Erythroblast (primary cell): ENCODE results near the gene SYT8.

Experiments used
- GATA1 ChIP-seq: IDR thresholded peaks from 2 replicates; pipeline ENCODE4 v1.6.1; 2011; ENCODE audit warnings: low read depth, mild to moderate bottlenecking, control low read depth, low read length, moderate library complexity
- POLR2A ChIP-seq: IDR thresholded peaks from 2 replicates; pipeline ENCODE4 v1.6.1; 2011; ENCODE audit warnings: mild to moderate bottlenecking, low read length

- TF ChIP-seq POLR2A (no peak), GATA1 (no peak)
These were observed 31.5 kb upstream of the SYT8 start for GRCh38 chr11:1803246-1803645.
